ENCODE measurements around the gene MTHFR.
"Not testable (repeated sequence)": the region's sequence is repeated elsewhere in the genome, so short reads cannot be mapped to it uniquely, and the experiment has no call there.

Gene MTHFR

DNA sequence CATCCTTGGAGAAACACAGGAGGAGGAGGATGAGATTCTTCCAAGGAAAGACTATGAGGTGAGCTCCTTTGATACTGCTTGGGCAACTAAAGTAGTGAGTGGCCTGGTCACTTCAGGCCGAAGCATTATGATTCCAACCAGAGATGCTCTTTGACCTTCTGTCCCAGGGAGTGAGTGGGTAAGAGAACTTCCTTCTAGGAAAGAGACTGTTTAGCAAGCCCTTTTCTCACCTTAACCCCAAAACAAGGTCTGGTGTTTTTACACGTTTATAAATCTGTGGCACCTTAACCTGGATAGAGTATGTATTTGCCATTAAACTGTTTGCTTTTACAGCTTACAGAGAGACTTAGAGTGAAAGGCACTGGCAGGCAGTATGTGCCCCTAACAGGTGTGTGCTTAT is 1.4 kb upstream of the MTHFR start:
- Histone ChIP-seq H3K4me1 (peaks cover 63% of the 10 kb centered on the region), H3K36me3 (peaks cover 30% of the 10 kb centered on the region), H3K27ac (peak overlapping the region; percentile 89), H3K4me3 (peak overlapping the region; percentile 79), H3K27me3 (no peaks in the 10 kb centered on the region), H3K4me2 (peak overlapping the region; percentile 98), H4K20me1 (peaks cover 20% of the 10 kb centered on the region), H3K9me3 (no peaks in the 10 kb centered on the region), H3K9ac (peak overlapping the region; percentile 81)
- TF ChIP-seq Cebpa-rat (IDR thresholded peaks at IDR 0.05), result no peak

- no peak for TF ChIP-seq Cebpa-rat (IDR thresholded peaks at IDR 0.05)
- H3K27ac ChIP-seq, result peak overlapping the region; percentile 89
Observed at GRCh38 chr1:11806307-11806936, 658 bp upstream of the MTHFR start.

GRCh38 chr1:11804666-11805421 is 920 bp downstream of the MTHFR start:
- Histone ChIP-seq H3K27ac (peak overlapping the region; percentile 89), H4K20me1 (peaks cover 28% of the 10 kb centered on the region), H3K4me1 (peaks cover 68% of the 10 kb centered on the region), H3K36me3 (peaks cover 28% of the 10 kb centered on the region), H3K27me3 (no peaks in the 10 kb centered on the region), H3K9me3 (no peaks in the 10 kb centered on the region), H3K4me3 (peak overlapping the region; percentile 79), H3K9ac (peak overlapping the region; percentile 90), H3K4me2 (peak overlapping the region; percentile 98)
- TF ChIP-seq Cebpa-rat (IDR thresholded peaks at IDR 0.05), result no peak

More at GRCh38 chr1:11806307-11806936, 658 bp upstream of the MTHFR start:
- Histone ChIP-seq H3K36me3 (peaks cover 26% of the 10 kb centered on the region), H3K27me3 (no peaks in the 10 kb centered on the region), H3K9ac (peak overlapping the region; percentile 81), H3K4me3 (peak overlapping the region; percentile 79), H4K20me1 (peaks cover 28% of the 10 kb centered on the region), H3K4me1 (peaks cover 68% of the 10 kb centered on the region), H3K9me3 (no peaks in the 10 kb centered on the region), H3K4me2 (peak overlapping the region; percentile 98)

DNA sequence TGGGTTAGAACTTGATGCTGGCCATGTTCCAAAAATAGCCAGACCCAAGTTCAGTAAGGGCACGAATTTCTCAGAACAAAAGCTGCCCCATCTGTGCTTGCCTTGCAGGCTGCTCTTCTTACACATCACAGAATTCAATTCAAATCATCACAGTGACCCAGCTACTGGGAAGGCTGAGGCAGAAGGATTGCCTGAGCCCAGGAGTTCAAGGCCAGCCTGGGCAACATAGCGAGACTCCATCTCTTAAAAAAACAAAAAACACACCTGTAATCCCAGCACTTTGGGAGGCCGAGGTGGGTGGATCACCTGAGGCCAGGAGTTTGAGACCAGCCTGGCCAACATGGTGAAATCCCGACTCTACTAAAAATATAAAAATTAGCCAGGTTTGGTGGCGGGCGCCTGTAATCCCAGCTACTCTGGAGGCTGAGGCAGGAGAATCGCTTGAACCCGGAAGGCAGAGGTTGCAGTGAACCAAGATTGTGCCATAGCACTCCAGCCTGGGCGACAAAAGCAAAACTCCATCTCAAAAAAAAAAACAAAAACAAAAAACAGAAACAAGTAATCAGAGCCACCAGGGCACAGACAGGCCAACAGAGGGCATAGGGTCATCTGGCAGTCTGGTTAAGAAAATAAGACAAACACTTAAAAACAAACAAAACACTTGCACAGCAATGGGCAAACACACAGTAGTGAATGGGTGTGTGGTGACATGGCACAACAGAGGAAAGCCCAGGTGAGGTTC is 1.7 kb downstream of the MTHFR start:
- H3K27me3 ChIP-seq, H3K9me3 ChIP-seq: not testable (repeated sequence)
- peak overlapping the region; percentile 98 for H3K4me2 ChIP-seq
- H4K20me1 ChIP-seq, result peaks cover 28% of the 10 kb centered on the region
- peak overlapping the region; percentile 65; the same call in 1 of the 2 replicates for H3K9ac ChIP-seq
- H3K4me3 ChIP-seq, result peak overlapping the region; percentile 79
- peaks cover 65% of the 10 kb centered on the region for H3K4me1 ChIP-seq
- peak overlapping the region; percentile 50 for H3K27ac ChIP-seq
- H3K36me3 ChIP-seq, result peaks cover 30% of the 10 kb centered on the region

GRCh38 chr1:11802973-11803885 is 2.5 kb downstream of the MTHFR start:
- H3K4me2 ChIP-seq, result peak overlapping the region; percentile 98
- H3K36me3 ChIP-seq, result peaks cover 33% of the 10 kb centered on the region
- peaks cover 56% of the 10 kb centered on the region for H3K4me1 ChIP-seq
- H3K9ac ChIP-seq, result peak overlapping the region; percentile 65
- H4K20me1 ChIP-seq, result peaks cover 28% of the 10 kb centered on the region
- H3K4me3 ChIP-seq, result peak overlapping the region; percentile 79
- TF ChIP-seq Cebpa-rat (IDR thresholded peaks at IDR 0.05), result no peak
- no peaks in the 10 kb centered on the region for H3K27me3 ChIP-seq
- H3K27ac ChIP-seq, result peak overlapping the region; percentile 50
- H3K9me3 ChIP-seq, result no peaks in the 10 kb centered on the region

GRCh38 chr1:11802616-11802972 is 3.2 kb downstream of the MTHFR start:
- Histone ChIP-seq H3K4me3 (peak overlapping the region; percentile 79), H3K27me3 (no peaks in the 10 kb centered on the region), H3K9me3 (no peaks in the 10 kb centered on the region), H3K36me3 (peaks cover 33% of the 10 kb centered on the region), H3K4me1 (peaks cover 50% of the 10 kb centered on the region), H3K4me2 (peak overlapping the region; percentile 98), H3K27ac (peak overlapping the region; percentile 46; the same call in 1 of the 2 replicates), H4K20me1 (peaks cover 25% of the 10 kb centered on the region), H3K9ac (peak overlapping the region; percentile 65; the same call in 1 of the 2 replicates)
- no peak for TF ChIP-seq Cebpa-rat (IDR thresholded peaks at IDR 0.05)

DNA sequence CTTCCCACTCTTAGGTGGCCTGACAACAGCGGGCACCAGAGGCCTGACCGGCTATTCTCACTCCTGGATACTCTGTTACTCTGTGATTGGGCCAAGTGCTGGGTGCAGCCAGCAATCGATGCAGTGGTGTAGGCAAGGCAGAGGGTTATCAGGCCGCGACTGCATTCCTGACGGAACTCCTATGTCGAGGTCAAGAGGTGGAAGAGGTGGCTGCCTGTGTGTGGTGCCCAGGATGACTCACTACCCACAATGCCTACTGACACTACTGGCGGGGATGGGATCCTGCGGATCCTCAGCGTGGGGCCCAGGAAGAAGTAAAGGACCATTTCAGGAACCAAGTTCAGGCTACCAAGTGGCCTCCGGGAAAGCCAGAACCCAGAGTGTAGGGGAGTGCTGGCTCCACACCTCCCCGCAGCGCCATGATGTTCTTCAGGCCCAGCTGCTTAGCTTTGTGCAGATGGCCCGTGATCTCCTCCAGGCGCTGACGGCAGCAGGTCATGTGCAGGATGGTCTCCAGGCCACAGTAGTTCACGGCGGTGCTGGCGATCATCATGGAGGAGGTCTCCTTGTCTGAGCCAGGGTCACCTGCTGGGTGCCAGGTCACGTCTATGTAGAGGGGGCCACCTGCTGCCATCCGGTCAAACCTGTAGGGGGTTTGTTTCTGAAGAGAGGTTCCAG is 4.9 kb downstream of the MTHFR start:
- Histone ChIP-seq H3K9ac (0 out of 2 replicates have a peak overlapping the region, but pooled peaks have one; percentile 9), H3K9me3 (no peaks in the 10 kb centered on the region), H3K4me2 (no peak overlapping the region), H3K4me1 (peaks cover 48% of the 10 kb centered on the region), H3K27ac (no peak overlapping the region), H3K4me3 (no peak overlapping the region), H4K20me1 (peaks cover 14% of the 10 kb centered on the region; the same call in 1 of the 2 replicates), H3K27me3 (no peaks in the 10 kb centered on the region), H3K36me3 (peaks cover 39% of the 10 kb centered on the region)
- no peak for TF ChIP-seq Cebpa-rat (IDR thresholded peaks at IDR 0.05)

DNA sequence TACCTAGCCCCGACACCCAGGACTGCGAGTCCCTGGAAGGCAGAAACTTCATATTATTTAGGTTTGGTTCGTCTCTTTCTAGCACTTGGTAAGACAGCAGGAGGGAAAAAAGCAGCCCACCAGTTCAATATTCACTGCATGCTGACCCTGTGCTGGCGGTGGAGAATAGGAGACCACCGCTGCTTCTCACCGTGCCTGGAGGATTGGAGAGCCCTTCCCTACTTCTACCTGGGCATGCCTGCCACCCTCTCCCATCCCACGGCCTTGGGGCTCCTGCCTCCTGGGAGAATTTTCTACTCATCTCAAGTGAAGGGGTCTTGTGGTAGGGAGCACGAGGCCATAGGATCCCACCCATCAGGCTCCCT is 5.4 kb downstream of the MTHFR start:
- Histone ChIP-seq H3K9ac (0 out of 2 replicates have a peak overlapping the region, but pooled peaks have one; percentile 3), H4K20me1 (peaks cover 14% of the 10 kb centered on the region; the same call in 1 of the 2 replicates), H3K27ac (no peak overlapping the region), H3K36me3 (peaks cover 44% of the 10 kb centered on the region), H3K4me3 (no peak overlapping the region), H3K9me3 (no peaks in the 10 kb centered on the region), H3K4me1 (peaks cover 49% of the 10 kb centered on the region), H3K27me3 (no peaks in the 10 kb centered on the region), H3K4me2 (no peak overlapping the region)
- TF ChIP-seq Cebpa-rat (IDR thresholded peaks at IDR 0.05), result no peak

All from BLaER1 (cell line).